Right forelimb (tissue), 1 donor: Measurements from ENCODE around the gene TSC1.

ENCODE experiments used
- DNase-seq: peaks from one replicate; pipeline ENCODE4 v3.0.0-alpha.2; 2018

Gene TSC1

DNA sequence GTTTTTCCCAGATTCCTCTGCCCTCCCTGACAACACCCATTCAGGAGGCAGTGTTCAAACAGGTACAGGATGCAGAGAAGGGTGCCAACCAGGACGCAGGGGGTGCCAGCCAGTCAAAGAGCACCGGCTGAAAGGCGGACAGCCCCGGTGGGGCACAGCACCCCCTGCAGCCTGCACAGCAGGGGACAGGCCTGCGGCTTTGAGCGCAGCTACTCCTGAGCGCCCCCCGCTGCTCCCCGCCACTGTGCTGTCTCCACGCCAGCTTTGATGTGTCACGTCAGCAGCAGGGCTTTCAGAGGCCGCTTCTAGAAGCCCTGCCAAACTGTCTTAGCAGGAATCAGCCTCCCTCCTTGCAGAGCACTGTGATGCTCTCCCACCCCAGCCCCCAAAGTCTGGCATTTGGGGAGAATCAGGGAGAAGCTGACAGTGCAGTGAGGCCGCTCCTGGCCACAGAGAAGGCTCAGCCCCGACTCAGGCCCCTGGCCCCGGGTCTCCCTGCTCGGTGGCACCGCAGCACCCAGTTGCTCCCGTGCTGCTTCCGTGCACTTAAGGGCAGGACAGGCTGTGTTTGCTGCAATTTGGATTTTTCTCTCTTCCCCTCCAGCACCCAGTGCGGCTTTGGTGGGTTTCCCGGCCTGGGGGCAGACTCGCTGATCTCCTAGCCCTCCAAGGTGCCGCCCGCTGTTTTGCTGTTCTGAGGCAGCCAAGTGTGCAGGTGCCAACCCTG is 86.6 kb downstream of the TSC1 start:
- DNase-seq: no peak

GRCh38 chr9:132857031-132857430 is 87.4 kb downstream of the TSC1 start:
- DNase-seq: peak; percentile 63

DNA sequence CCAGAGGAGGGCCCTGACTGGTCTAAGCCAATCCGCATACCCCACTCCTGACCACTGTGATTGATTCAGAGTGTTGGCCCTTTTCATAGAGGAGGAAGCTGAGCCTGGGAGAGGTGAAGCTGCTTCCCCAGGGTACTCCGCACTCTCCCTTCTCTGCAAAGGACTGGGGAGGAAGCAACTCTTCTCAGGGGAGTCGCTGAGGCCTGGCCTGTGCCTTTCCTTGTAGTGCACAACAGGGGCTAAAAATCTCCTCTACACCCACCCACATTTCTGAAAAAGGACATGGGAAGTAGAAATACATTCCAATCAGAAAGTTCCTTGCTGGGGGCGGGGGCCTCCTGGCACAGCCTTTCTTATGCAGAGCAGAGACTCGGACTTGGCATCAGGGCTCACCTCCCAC is 88.5 kb downstream of the TSC1 start:
- no peak for DNase-seq

- no peak for DNase-seq
Measured at GRCh38 chr9:132854832-132855231, 89.6 kb downstream of the TSC1 start.

- no peak for DNase-seq
Measured at GRCh38 chr9:132853482-132853881, 90.9 kb downstream of the TSC1 start.

- DNase-seq: no peak
Measured at GRCh38 chr9:132849185-132849706, 95.2 kb downstream of the TSC1 start.

DNA sequence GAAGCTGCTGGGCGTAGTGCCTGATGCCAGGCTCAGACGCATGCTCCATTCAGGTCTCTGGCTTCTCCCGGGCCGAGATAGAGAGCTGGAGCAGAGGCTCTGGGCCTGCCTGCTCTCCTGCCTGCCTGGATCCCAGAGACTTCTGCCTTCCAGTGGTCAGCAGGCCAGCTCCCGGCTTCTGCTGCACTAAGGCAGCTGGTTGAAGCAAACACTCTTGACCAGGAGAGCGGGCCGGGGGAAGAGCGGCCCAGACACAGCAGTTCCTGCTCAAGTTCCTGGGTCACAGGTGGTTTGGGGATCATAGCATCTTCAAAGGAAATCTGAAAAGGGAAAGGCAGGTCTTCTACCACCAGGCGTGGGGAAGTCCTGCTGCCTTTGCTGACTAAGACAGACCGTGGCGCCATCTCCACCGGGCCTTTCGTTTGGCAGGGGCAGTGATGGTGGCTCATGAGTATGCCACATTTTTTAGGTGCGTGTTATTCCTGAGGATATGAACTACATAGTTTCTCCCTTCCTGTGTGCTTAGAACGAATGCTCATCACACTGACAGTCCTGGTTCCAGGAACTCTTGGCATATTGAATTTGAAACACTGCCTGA is 97.4 kb downstream of the TSC1 start:
- DNase-seq: no peak

- DNase-seq: no peak
Measured at GRCh38 chr9:132846109-132846917, 98.1 kb downstream of the TSC1 start.

- DNase-seq: no peak
Measured at GRCh38 chr9:132842124-132843044, 102.0 kb downstream of the TSC1 start.
